Measurements from ENCODE around the gene GCH1. TPM values are rescaled to one million over a fixed set of nuclear protein-coding genes. Genes with fewer than 3 reads are reported as not detected.
"Not testable (repeated sequence)": the region's sequence is repeated elsewhere in the genome, so short reads cannot be mapped to it uniquely, and the experiment has no call there.

GCH1 gene
- total RNA-seq, 1 experiment from 2014 or later, result 11.5 TPM

- no peak for DNase-seq (ENCODE audit: low spot score)
These were observed 5.6 kb upstream of the GCH1 start for GRCh38 chr14:54908190-54908589.

GRCh38 chr14:54906075-54906474 lies 3.4 kb upstream of the GCH1 start:
- no peak for DNase-seq (ENCODE audit: low spot score)

GRCh38 chr14:54902143-54902520 lies 494 bp downstream of the GCH1 start:
- DNase-seq (ENCODE audit: low spot score), result peak; percentile 75

GRCh38 chr14:54901380-54902142 lies 1.1 kb downstream of the GCH1 start:
- peak; percentile 49 for DNase-seq (ENCODE audit: low spot score)

GRCh38 chr14:54899573-54899972 lies 3.1 kb downstream of the GCH1 start:
- DNase-seq (ENCODE audit: low spot score), result no peak

GRCh38 chr14:54897809-54898555 lies 4.6 kb downstream of the GCH1 start:
- DNase-seq (ENCODE audit: low spot score), result not testable (repeated sequence)

GRCh38 chr14:54895683-54896082 lies 6.9 kb downstream of the GCH1 start:
- DNase-seq (ENCODE audit: low spot score), result no peak

GRCh38 chr14:54894995-54895394 lies 7.6 kb downstream of the GCH1 start:
- DNase-seq (ENCODE audit: low spot score), result no peak

- DNase-seq (ENCODE audit: low spot score), result peak; percentile 69
These were observed 9.4 kb downstream of the GCH1 start for GRCh38 chr14:54893151-54893760.

- DNase-seq (ENCODE audit: low spot score), result no peak
These were observed 11.0 kb downstream of the GCH1 start for GRCh38 chr14:54891471-54892245.

- no peak for DNase-seq (ENCODE audit: low spot score)
These were observed 11.8 kb downstream of the GCH1 start for GRCh38 chr14:54890788-54891187.

- no peak for DNase-seq (ENCODE audit: low spot score)
These were observed 12.7 kb downstream of the GCH1 start for GRCh38 chr14:54889919-54890318.

GRCh38 chr14:54882521-54882920 lies 20.1 kb downstream of the GCH1 start:
- no peak for DNase-seq (ENCODE audit: low spot score)

GRCh38 chr14:54881761-54882401 lies 20.7 kb downstream of the GCH1 start:
- no peak for DNase-seq (ENCODE audit: low spot score)

GRCh38 chr14:54881235-54881760 lies 21.3 kb downstream of the GCH1 start:
- no peak for DNase-seq (ENCODE audit: low spot score)

- DNase-seq (ENCODE audit: low spot score), result no peak
These were observed 25.0 kb downstream of the GCH1 start for GRCh38 chr14:54877703-54878021.

- DNase-seq (ENCODE audit: low spot score), result no peak
These were observed 25.5 kb downstream of the GCH1 start for GRCh38 chr14:54877015-54877702.

- DNase-seq (ENCODE audit: low spot score), result not testable (repeated sequence)
These were observed 27.0 kb downstream of the GCH1 start for GRCh38 chr14:54875648-54876047.

GRCh38 chr14:54870154-54871090 lies 32.2 kb downstream of the GCH1 start:
- peak; percentile 19 for DNase-seq (ENCODE audit: low spot score)

Data from HT-29 (cell line).